GM12875 (cell line): ENCODE data around the gene EIF2A.
A peak's percentile ranks its signal among the peaks of the same experiment; 100 is the strongest.

Source experiments
- H3K4me3 ChIP-seq: one replicate; pipeline ENCODE4 v1.5.1; 2011; ENCODE audit warnings: low read depth, low read length, control low read depth
- TF ChIP-seq, protein P1 (sequence below): IDR thresholded peaks from 2 replicates; pipeline ENCODE4 v1.5.1; 2011; ENCODE audit warnings: low read depth, mild to moderate bottlenecking, control low read depth, inconsistent platforms, low read length, moderate library complexity, borderline replicate concordance; ENCODE audit not compliant: insufficient read depth

Gene EIF2A

DNA sequence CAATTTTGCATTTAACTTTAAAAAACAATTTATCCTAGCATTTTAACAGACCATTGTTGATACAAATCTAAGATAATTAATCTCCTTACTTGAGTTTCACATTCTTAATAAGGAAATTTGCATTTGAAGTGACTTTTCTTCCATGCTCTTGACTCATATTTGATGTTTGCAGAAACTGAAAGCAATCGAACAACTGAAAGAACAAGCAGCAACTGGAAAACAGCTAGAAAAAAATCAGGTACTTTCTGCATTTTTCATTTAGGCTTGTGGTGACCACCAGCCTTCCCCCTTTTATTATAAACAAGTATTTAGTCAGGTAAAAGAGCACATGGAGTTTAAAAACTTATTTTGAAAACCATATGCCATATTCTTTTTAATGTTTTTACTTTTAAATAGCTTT, 36.4 kb downstream of the EIF2A start:
- TF ChIP-seq, protein P1, sequence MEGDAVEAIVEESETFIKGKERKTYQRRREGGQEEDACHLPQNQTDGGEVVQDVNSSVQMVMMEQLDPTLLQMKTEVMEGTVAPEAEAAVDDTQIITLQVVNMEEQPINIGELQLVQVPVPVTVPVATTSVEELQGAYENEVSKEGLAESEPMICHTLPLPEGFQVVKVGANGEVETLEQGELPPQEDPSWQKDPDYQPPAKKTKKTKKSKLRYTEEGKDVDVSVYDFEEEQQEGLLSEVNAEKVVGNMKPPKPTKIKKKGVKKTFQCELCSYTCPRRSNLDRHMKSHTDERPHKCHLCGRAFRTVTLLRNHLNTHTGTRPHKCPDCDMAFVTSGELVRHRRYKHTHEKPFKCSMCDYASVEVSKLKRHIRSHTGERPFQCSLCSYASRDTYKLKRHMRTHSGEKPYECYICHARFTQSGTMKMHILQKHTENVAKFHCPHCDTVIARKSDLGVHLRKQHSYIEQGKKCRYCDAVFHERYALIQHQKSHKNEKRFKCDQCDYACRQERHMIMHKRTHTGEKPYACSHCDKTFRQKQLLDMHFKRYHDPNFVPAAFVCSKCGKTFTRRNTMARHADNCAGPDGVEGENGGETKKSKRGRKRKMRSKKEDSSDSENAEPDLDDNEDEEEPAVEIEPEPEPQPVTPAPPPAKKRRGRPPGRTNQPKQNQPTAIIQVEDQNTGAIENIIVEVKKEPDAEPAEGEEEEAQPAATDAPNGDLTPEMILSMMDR: no peak
- H3K4me3 ChIP-seq: no peak overlapping the region

DNA sequence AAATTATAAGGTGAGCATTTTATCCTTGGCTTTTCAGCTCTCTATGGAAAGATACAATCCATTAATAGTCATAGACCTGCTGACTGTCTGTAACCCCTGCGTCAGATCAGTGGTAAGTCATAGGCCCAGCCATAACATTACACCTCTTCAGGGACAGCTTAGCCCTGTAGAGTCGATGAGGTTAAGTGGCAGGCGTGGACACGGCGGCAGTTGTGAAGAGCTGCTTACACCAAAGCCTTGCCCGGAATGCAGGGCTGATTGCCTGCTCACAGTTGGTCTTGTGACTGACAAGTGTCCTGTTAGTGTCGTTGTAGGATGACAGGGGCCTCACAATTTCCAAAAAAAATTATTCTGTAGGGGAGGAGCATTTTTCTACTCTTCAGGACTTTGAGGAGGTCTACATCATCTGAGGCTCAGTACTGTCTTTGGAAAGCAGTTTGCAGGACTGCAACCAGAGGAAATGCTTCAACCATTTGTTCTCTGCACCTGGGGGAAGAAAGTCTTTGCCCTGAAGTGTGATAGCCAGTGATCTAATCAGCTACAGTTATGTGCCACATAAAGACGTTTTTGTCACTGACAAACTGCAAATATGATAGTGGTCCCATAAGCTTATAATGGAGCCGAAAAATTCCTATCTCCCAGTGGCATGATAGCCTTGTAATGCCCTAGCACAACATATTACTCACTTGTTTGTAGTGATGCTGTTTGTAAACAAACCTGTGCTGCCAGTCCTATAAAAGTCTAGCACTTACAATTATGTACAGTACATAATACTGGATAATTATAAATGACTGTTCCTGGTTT, 41.6 kb downstream of the EIF2A start:
- TF ChIP-seq, protein P1: no peak
- H3K4me3 ChIP-seq: no peak overlapping the region

DNA sequence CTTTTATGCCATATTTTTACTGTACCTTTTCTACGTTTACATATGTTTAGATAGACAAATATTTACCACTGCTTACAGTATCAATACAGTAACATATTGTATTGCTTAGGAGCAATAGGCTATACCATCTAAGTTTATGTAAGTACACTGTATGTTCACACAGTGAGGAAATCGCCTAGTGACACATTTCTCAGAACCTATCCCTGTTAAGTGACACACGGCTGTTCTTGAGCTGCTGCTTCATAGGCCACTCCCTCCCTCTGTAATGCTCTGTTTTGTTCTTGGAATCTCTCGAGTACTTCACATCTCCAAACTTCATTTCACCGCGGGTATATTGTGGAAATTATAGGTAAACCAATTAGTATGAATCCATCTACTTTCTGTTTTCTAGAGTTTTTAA, 43.2 kb downstream of the EIF2A start:
- TF ChIP-seq, protein P1: no peak
- no peak overlapping the region for H3K4me3 ChIP-seq

DNA sequence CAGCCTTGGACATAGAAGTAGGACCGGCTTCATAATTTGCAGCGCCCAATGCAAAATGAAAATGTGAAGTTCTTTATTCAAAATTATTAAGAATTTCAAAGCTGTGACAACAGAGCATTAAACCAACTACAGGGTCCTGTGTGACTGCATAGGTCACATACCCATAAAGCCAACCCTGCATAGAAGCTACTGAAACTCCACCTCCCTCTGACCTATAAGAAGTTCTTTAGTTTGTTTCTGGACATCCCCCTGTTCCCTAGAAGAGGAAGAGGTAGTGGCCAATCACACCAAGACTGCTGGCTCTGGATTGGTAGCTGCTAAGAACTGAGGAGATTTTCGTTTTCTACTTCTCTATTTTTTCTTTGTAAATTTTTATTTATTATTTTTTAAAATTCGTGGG, 47.6 kb downstream of the EIF2A start:
- TF ChIP-seq, protein P1: no peak
- H3K4me3 ChIP-seq: no peak overlapping the region

DNA sequence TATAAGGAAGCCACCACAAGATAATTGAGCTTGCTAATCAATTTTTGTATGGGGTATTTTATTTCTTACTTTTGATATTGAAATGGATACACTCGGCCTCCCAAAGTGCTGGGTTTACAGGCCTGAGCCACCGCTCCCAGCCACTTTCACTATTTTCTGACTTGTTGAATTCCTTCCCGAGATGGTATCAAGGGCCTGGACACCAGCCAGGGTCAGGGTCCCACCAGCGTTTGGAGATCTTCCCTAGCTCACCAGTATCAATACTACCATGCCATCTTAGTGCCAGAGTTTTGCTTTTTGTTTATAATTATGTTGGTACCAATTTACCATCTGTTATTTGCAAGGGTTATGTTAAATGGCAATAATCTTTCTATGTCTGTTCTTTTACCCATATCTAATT, 51.1 kb downstream of the EIF2A start:
- no peak overlapping the region for H3K4me3 ChIP-seq
- TF ChIP-seq, protein P1: no peak

DNA sequence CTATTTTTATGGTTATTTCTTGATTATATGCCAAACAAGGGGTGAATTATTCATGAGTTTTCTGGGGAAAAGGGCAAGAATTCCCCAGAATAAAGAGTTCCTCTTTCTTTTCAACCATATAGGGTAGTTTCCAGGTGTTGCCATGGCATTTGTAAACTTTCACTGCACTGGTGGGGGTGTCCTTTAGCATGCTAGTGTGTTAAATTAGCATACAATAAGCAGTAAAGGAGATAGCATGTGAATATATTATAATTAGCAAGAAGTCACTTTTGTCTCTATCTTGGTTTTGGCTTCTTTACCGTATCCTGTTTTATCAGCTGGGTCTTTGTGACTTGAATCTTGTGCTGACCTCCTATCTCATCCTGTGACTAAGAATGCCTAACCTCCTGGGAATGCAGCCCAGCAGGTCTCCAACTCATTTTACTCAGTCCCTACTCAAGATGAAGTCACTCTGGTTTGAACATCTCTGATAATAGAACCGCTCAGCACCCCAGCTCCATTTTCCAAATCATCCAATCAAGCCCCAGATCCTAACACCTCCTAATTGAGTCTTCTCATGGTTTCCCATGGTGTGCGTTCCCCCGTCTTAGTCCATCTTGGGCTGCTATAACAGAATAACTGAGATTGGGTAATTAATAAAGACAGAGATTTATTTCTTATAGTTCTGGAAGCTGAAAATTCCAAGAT, 53.2 kb downstream of the EIF2A start:
- TF ChIP-seq, protein P1: no peak

DNA sequence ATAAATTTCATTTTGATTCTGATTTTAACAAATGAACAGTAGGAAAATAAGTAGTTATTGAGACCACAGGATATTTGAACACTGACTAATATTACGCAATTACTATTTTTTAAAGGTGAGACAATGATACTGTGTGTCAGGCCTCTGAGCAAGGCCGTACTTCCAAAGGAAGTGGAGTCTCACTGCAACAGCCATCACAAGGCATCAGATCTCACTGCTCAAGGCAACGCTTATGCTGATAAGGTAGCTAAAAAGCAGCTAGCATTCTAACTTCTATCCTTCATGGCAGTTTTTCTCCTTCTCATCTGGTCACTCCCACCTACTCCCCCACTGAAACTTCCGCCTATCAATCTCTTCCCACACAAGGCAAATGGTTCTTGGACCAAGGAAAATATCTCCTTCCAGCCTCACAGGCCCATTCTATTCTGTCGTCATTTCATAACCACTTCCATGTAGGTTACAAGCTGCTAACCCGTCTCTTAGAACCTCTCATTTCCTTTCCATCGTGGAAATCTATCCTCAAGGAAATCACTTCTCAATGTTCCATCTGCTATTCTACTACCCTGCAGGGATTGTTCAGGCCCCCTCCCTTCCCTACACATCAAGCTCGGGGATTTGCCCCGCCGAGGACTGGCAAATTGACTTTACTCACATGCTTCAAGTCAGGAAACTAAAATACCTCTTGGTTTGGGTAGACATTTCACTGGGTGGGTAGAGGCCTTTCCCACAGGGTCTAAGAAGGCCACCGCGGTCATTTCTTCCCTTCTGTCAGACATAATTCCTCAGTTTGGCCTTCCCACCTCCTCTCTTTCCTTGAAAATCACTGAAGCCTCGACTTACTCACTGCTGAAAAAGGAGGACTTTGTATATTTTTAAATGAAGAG, 54.3 kb downstream of the EIF2A start:
- H3K4me3 ChIP-seq: peak overlapping the region; percentile 42

More for the DNA sequence above, 53.2 kb downstream of the EIF2A start:
- H3K4me3 ChIP-seq: no peak overlapping the region
